ENCODE data around the gene JPT1. TPM values are rescaled to one million over a fixed set of nuclear protein-coding genes. Genes with fewer than 3 reads are reported as not detected.

JPT1 gene
- total and polyA plus RNA-seq, 2 experiments from 2014 or later = 278 to 903 TPM

DNA sequence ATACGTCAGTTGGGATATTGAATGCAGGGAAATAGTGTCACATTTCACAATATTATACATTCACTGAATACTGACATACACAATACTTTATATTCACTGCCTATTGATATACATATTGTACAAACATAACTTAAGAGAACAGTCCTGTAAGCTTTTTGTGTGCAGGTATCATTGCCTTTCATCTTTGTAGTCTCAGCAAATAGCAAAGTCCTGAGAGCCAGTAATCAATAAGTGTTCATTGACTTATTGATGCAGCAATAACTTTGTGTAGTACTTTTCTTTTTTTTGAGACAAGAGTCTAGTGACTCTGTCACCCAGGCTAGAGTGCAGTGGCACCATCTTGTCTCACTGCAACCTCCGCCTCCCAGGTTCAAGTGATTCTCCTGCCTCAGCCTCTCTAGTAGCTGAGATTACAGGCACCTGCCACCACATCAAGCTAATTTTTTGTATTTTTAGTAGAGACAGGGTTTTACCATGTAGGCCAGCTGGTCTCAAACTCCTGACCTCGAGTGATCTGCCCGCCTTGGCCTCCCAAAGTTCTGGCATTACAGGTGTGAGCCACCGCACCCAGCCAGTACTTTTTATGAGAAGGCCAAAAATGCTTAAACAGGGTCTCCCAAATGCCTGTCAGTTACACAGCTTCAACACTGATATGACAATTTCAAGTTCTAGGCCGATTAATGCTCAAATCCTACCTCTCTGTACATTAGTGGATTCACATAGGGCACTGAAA, 45.7 kb upstream of the JPT1 start:
- H3K4me1 ChIP-seq (ENCODE audit: insufficient read depth) = peaks cover 5% of the 10 kb centered on the region; the same call in 1 of the 2 replicates
- Mint-ChIP-seq H3K36me3 (ENCODE audit: low read depth) (no peaks in the 10 kb centered on the region), H3K27me3 (ENCODE audit: insufficient read depth, low read depth, poor library complexity) (peaks cover 6% of the 10 kb centered on the region), H3K9me3 (no peaks in the 10 kb centered on the region), H3K27ac (no peak overlapping the region), H3K4me1 (no peaks in the 10 kb centered on the region), H3K4me3 (no peak overlapping the region)
- H3K79me2 ChIP-seq (replicated peaks; ENCODE audit: insufficient read depth) = no peaks in the 10 kb centered on the region
- H3K36me3 ChIP-seq (ENCODE audit: insufficient read depth) = no peaks in the 10 kb centered on the region
- H4K20me1 ChIP-seq (replicated peaks; ENCODE audit: insufficient read depth) = no peaks in the 10 kb centered on the region
- no peaks in the 10 kb centered on the region for H3K9me2 ChIP-seq (ENCODE audit: insufficient read depth)
- H3K27me3 ChIP-seq (ENCODE audit: insufficient read depth) = no peaks in the 10 kb centered on the region
- H3K4me3 ChIP-seq = no peak overlapping the region
- TF ChIP-seq CREB1 (CRISPR knock-in tag; IDR thresholded peaks at IDR 0.05; ENCODE audit: low read depth) (no peak), POLR2AphosphoS5 (IDR thresholded peaks at IDR 0.05; ENCODE audit: low read depth) (no peak), EZH2phosphoT487 (IDR thresholded peaks at IDR 0.05; ENCODE audit: unreplicated experiment) (no peak), ZNF331 (CRISPR knock-in tag; IDR thresholded peaks at IDR 0.05; ENCODE audit: low read depth) (no peak)
- TF ChIP-seq, protein P1, sequence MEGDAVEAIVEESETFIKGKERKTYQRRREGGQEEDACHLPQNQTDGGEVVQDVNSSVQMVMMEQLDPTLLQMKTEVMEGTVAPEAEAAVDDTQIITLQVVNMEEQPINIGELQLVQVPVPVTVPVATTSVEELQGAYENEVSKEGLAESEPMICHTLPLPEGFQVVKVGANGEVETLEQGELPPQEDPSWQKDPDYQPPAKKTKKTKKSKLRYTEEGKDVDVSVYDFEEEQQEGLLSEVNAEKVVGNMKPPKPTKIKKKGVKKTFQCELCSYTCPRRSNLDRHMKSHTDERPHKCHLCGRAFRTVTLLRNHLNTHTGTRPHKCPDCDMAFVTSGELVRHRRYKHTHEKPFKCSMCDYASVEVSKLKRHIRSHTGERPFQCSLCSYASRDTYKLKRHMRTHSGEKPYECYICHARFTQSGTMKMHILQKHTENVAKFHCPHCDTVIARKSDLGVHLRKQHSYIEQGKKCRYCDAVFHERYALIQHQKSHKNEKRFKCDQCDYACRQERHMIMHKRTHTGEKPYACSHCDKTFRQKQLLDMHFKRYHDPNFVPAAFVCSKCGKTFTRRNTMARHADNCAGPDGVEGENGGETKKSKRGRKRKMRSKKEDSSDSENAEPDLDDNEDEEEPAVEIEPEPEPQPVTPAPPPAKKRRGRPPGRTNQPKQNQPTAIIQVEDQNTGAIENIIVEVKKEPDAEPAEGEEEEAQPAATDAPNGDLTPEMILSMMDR (conservative IDR thresholded peaks at IDR 0.05; ENCODE audit: low read depth in 2 of 2) = no peak
- ATAC-seq (no peak), DNase-seq (ENCODE audit: low spot score) (no peak)
- H3K27ac ChIP-seq (ENCODE audit: low read depth) = no peak overlapping the region
- H3F3A ChIP-seq (replicated peaks; ENCODE audit: low read depth) = peaks cover 9% of the 10 kb centered on the region
- no peak overlapping the region for H2AFZ ChIP-seq
- H3K4me2 ChIP-seq = no peak overlapping the region

DNA sequence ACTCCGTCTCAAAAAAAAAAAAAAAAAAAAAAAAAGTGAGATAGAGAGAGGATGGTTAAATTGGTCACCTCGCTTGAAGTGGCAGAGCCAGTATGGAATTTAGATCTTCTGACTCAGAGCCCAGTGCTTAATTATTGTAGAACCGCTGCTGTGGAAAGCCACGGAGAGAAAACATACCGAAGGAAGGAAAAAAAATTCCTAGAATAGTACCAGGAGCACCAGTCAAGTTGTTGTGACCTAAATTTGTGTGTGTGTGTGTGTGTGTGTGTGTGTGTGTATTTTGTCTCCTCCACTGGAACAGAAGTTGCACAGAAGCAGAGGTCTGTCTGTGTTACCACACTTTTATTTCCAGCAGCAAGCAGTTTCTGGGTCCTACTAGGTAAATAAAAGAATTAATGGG, 40.6 kb upstream of the JPT1 start:
- Mint-ChIP-seq H3K4me3 (no peak overlapping the region), H3K27me3 (ENCODE audit: insufficient read depth, low read depth, poor library complexity) (peaks cover 8% of the 10 kb centered on the region), H3K27ac (no peak overlapping the region), H3K4me1 (no peaks in the 10 kb centered on the region), H3K36me3 (ENCODE audit: low read depth) (no peaks in the 10 kb centered on the region), H3K9me3 (no peaks in the 10 kb centered on the region)
- no peaks in the 10 kb centered on the region for H3K4me1 ChIP-seq (ENCODE audit: insufficient read depth)
- no peak overlapping the region for H3K4me2 ChIP-seq
- no peaks in the 10 kb centered on the region for H4K20me1 ChIP-seq (replicated peaks; ENCODE audit: insufficient read depth)
- H3K79me2 ChIP-seq (replicated peaks; ENCODE audit: insufficient read depth) = no peaks in the 10 kb centered on the region
- H2AFZ ChIP-seq = no peak overlapping the region
- ATAC-seq = no peak
- no peak overlapping the region for H3K4me3 ChIP-seq
- DNase-seq (ENCODE audit: low spot score) = no peak
- no peaks in the 10 kb centered on the region for H3K9me2 ChIP-seq (ENCODE audit: insufficient read depth)
- no peaks in the 10 kb centered on the region for H3F3A ChIP-seq (replicated peaks; ENCODE audit: low read depth)
- H3K27ac ChIP-seq (ENCODE audit: low read depth) = no peak overlapping the region
- H3K36me3 ChIP-seq (ENCODE audit: insufficient read depth) = no peaks in the 10 kb centered on the region
- no peaks in the 10 kb centered on the region for H3K27me3 ChIP-seq (ENCODE audit: insufficient read depth)
- TF ChIP-seq, protein P2, sequence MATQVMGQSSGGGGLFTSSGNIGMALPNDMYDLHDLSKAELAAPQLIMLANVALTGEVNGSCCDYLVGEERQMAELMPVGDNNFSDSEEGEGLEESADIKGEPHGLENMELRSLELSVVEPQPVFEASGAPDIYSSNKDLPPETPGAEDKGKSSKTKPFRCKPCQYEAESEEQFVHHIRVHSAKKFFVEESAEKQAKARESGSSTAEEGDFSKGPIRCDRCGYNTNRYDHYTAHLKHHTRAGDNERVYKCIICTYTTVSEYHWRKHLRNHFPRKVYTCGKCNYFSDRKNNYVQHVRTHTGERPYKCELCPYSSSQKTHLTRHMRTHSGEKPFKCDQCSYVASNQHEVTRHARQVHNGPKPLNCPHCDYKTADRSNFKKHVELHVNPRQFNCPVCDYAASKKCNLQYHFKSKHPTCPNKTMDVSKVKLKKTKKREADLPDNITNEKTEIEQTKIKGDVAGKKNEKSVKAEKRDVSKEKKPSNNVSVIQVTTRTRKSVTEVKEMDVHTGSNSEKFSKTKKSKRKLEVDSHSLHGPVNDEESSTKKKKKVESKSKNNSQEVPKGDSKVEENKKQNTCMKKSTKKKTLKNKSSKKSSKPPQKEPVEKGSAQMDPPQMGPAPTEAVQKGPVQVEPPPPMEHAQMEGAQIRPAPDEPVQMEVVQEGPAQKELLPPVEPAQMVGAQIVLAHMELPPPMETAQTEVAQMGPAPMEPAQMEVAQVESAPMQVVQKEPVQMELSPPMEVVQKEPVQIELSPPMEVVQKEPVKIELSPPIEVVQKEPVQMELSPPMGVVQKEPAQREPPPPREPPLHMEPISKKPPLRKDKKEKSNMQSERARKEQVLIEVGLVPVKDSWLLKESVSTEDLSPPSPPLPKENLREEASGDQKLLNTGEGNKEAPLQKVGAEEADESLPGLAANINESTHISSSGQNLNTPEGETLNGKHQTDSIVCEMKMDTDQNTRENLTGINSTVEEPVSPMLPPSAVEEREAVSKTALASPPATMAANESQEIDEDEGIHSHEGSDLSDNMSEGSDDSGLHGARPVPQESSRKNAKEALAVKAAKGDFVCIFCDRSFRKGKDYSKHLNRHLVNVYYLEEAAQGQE (IDR thresholded peaks at IDR 0.05; ENCODE audit: unreplicated experiment) = no peak
- TF ChIP-seq, protein P1 (conservative IDR thresholded peaks at IDR 0.05; ENCODE audit: low read depth in 2 of 2) = no peak
- TF ChIP-seq CREB1 (CRISPR knock-in tag; IDR thresholded peaks at IDR 0.05; ENCODE audit: low read depth) = no peak
- TF ChIP-seq STAT1 (IDR thresholded peaks at IDR 0.05; ENCODE audit: unreplicated experiment) = no peak
- no peak for TF ChIP-seq POLR2AphosphoS5 (IDR thresholded peaks at IDR 0.05; ENCODE audit: low read depth)
- TF ChIP-seq, protein P3, sequence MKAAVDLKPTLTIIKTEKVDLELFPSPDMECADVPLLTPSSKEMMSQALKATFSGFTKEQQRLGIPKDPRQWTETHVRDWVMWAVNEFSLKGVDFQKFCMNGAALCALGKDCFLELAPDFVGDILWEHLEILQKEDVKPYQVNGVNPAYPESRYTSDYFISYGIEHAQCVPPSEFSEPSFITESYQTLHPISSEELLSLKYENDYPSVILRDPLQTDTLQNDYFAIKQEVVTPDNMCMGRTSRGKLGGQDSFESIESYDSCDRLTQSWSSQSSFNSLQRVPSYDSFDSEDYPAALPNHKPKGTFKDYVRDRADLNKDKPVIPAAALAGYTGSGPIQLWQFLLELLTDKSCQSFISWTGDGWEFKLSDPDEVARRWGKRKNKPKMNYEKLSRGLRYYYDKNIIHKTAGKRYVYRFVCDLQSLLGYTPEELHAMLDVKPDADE (IDR thresholded peaks at IDR 0.05) = no peak
- TF ChIP-seq EZH2 (IDR thresholded peaks at IDR 0.05; ENCODE audit: low read depth, unreplicated experiment) = no peak
- no peak for TF ChIP-seq NANOG (IDR thresholded peaks at IDR 0.05; ENCODE audit: borderline replicate concordance)
- no peak for TF ChIP-seq ZNF114 (CRISPR knock-in tag; IDR thresholded peaks at IDR 0.05)
- TF ChIP-seq EZH2phosphoT487 (IDR thresholded peaks at IDR 0.05; ENCODE audit: unreplicated experiment) = no peak
